G401 (cell line): Measurements from ENCODE around the gene HSD17B8. TPM values are rescaled to one million over a fixed set of nuclear protein-coding genes. Genes with fewer than 3 reads are reported as not detected.
"Not testable (repeated sequence)": the region's sequence is repeated elsewhere in the genome, so short reads cannot be mapped to it uniquely, and the experiment has no call there.

Experiments used
- DNase-seq: peaks from one replicate; pipeline ENCODE4 v3.0.0-alpha.2; 2015; ENCODE audit warnings: low spot score
- in situ Hi-C: cut with HindIII; loops from 2 replicates; pipeline ENCODE4 v1.10.0; 2016; ENCODE audit warnings: low sequenced_read_pairs, mixed read lengths
- total RNA-seq: library from RNA; depleted of rRNA; stranded (reverse); fragments of >200 nt; shearing (Covaris generic); gene quantifications from 2 replicates; pipeline ENCODE4 v1.2.3, GENCODE V29; 2014

Gene HSD17B8
- total RNA-seq, 1 experiment from 2014 or later, result 13.3 TPM

GRCh38 chr6:33216117-33216649 lies 11.7 kb downstream of the HSD17B8 start:
- no peak for DNase-seq

DNA sequence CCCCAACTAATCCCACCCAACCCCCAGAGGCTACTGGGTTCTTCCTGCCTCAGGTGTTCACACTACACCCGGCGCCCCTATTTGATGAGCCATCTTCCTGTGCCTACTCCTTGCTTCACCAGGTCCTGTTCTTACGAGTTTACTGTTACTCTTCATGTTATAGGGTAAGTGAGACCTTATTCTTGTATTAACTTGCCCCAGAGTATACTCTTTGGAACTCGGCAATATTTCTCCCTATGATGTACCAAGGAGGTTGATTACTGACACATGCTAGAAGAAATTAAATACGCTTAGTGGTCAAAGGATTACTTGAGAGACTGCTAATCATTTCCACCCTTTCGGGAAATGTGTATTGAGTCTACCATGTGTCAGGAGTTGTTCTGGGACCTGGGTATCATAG lies 12.8 kb downstream of the HSD17B8 start:
- no peak for DNase-seq
- in situ Hi-C loops, result no loop called here

More at GRCh38 chr6:33216117-33216649, 11.7 kb downstream of the HSD17B8 start:
- in situ Hi-C loops, result no loop called here

DNA sequence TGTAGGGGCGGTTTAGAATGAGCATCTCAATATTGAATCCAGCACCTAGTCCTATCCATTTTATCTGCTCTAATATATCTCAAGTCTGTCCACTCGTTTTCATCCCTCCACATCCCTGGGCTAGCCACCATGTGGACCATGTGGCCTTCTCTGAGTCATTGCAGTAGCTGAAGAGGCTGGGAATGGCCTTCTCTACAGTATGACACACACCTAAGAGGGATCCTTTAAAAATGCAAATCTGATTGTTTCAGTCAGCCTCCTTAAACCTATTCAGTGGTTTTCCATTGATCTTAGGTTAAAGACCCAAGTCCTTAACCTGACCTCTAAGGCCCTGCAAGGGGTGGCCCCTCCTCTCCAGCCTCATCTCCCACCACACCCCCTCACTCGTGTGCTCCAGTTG lies 13.2 kb downstream of the HSD17B8 start:
- DNase-seq, result no peak

DNA sequence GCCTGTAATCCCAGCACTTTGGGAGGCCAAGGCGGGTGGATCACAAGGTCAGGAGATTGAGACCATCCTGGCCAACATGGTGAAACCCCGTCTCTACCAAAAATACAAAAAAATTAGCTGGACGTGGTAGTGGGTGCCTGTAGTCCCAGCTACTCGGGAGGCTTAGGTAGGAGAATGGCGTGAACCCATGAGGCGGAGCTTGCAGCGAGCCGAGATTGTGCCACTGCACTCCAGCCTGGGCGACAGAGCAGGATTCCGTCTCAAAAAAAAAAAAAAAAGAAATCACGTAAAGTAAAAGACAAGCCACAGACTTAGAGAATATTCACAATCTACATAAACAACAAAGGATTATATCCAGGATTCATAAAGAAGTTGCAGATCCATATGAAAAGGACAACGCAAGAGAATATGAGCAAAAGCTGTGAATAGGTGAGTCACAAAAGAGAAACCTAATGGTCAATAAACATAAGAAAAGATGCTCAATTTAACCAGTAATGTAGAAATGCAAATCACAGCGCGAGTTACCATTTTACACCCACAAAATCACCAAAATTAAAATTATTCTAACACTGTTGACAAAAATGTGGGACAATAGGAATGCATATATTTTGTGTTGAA lies 22.2 kb downstream of the HSD17B8 start:
- DNase-seq, in situ Hi-C loops: not testable (repeated sequence)

More for the DNA sequence above, 13.2 kb downstream of the HSD17B8 start:
- in situ Hi-C loops, result no loop called here

- no peak for DNase-seq
- in situ Hi-C loops, result no loop called here
Measured at GRCh38 chr6:33235221-33235634, 30.8 kb downstream of the HSD17B8 start.

GRCh38 chr6:33236328-33236727 lies 31.9 kb downstream of the HSD17B8 start:
- in situ Hi-C loops, result no loop called here
- DNase-seq, result no peak

DNA sequence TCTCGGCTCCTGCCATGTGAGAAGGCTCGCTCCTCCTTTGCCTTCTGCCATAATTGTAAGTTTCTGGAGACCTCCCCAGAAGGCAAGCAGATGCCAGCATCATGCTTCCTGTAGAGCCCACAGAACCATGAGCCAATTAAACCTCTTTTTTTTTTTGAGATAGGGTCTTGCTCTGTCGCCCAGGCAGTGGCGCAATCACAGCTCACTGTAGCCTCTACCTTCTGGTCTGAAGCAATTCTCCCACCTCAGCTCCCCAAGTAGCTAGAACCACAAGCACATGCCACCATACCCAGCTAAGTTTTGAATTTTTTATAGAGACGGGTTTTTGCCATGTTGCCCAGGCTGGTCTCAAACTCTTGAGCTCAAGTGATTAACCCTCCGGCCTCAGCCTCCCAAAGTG lies 32.4 kb downstream of the HSD17B8 start:
- in situ Hi-C loops, result no loop called here
- no peak for DNase-seq

DNA sequence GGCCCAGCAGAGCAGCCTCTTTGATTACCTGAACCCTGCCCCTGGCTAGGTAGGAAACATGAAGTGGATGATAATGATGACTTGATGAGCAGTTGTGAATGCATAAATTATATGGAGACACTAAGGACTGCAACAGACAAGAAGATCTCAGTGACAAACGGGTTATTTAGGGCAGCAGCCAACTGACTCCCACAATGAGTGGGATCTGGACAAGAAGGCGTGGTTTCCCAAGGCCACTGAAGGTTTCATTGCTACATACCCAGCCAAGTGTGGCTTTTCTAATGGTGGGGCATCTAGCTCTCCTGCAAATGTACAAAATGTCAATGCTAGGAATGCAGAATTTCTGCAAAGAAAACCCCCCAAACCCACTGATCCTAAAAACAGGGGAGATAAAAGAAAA lies 33.3 kb downstream of the HSD17B8 start:
- no peak for DNase-seq
- in situ Hi-C loops, result no loop called here

- in situ Hi-C loops, result no loop called here
- no peak for DNase-seq
Measured at GRCh38 chr6:33241968-33242367, 37.5 kb downstream of the HSD17B8 start.

- in situ Hi-C loops, result no loop called here
- no peak for DNase-seq
Measured at GRCh38 chr6:33243476-33243875, 39.0 kb downstream of the HSD17B8 start.

- in situ Hi-C loops, result no loop called here
- DNase-seq, result peak; percentile 91
Measured at GRCh38 chr6:33247977-33248642, 43.7 kb downstream of the HSD17B8 start.

DNA sequence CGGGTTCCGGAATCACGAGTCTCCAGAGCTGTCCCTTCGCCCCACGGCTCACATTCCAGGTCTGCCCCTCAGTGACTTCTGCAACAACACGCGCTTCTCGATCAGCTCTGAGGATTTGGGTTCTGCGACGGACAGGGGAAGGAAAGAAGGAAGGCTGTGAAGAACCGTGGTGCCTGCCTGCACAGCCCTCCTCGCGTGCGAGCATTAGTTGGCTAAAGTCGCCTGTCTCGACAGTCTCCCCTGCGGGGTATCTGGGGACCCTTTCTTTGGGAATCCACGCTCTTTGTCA lies 44.1 kb downstream of the HSD17B8 start:
- DNase-seq, result no peak
- in situ Hi-C loops, result no loop called here

DNA sequence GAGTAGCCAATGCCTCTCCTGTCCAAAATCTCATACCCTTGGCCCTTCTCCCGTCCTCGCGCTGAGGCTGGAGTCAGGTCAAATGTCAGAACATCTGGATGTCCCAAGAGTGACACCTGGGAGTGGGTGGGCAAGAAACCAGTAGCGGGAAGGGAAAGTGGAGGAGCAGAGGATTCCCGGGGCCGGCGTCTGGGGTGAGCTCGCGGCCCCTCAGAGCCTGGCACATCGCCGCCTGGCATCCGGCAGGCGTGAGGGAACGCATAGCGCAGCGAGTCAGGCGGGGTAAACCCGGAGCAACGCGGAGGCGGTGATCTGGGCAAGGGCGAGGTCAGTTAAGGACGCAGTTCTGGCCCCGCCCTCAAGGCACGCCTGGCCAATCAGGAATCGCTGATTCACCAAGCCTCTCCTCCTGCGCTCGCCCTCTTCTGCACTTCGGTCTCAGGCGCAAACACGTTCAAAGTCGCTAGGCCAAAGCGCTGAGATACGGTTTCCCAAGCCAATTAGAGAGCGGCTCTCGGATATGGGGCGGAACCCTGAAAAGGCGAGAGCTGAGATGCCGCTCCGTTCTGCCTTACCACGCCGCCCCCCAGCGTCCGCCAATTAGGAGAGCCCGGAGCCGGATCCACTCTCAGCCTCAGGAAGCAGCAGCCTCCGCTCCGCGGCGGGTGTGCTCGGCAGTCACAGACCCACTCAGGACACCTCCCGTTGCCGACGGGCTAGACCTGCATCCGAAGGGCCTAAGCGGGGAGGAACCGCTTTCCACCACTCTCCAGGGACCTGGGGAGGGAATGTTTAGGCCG lies 44.7 kb downstream of the HSD17B8 start:
- in situ Hi-C loops, result no loop called here
- peak; percentile 100 for DNase-seq

DNA sequence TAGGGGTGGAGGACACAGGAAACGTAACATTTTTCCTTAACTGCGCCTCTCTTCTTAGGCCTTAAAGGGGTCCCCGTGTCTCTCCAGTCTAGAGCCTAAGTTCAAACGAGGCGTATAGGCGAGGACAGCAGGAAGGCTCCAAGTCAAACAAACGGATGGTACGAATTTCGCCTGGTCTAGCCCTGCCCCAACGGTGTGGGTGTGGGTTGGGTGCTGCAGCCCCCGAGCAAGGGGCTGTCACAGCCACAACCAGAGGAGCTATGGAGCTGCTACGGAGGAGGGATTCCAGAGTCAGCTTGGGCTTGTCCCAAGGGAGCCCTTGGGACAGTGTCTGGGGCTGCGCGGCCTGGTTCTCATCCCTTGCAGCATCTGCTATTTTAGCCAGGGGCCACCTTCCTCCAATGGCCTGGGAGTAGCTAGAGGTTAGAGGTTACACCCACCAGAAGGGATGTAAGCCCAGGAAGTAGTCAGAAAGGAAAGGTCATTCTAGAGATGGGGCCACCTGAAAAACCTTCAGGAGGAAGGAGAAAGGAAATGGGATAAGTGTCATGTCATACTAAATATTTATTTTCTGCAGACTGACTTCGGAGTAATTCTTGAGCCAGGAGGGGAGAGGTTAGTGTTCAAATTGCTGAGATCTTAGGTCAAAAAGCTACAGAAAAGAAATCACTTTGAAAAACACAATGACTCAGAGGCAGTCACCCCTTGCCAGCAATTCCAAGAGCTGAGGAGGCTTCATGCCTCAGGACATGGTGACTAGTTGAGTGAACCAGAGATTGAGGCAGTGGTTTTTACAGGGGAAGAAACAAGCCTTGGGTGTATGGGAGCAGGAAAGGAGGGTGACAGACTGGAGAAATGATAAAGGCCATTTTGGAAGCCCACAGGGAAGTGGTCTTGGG lies 45.5 kb downstream of the HSD17B8 start:
- DNase-seq, result no peak
- in situ Hi-C loops, result no loop called here

GRCh38 chr6:33250731-33251130 lies 46.3 kb downstream of the HSD17B8 start:
- in situ Hi-C loops, result no loop called here
- no peak for DNase-seq

GRCh38 chr6:33251395-33252012 lies 47.0 kb downstream of the HSD17B8 start:
- no peak for DNase-seq

GRCh38 chr6:33252759-33253158 lies 48.3 kb downstream of the HSD17B8 start:
- DNase-seq, result no peak
- in situ Hi-C loops, result no loop called here

More at GRCh38 chr6:33251395-33252012, 47.0 kb downstream of the HSD17B8 start:
- in situ Hi-C loops, result no loop called here

- in situ Hi-C loops, result no loop called here
- DNase-seq, result no peak
Measured at GRCh38 chr6:33254591-33254990, 50.1 kb downstream of the HSD17B8 start.
